ENCODE results near the gene PCA3.

The PCA3 gene

DNA sequence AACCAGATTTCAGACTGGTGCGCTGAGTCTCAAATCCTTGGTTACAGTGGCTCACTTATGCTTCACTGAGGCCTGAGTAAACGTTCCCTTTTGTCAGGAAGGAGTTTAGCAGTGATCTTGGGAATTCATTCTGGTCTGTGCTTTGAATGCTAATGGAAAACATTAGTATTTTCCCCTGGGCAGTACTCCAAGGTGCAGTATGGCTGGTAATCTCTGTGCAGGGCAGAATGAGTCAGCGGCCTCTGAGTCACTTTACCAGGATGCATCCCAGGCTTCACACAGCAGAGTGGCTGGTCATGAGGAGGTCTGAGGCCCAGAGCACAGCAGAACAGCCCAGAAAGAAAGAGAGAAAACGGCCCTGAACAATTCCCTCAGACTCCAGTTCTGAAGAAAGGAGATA is 54.0 kb downstream of the PCA3 start:
- no peaks in the 10 kb centered on the region for H3K36me3 Mint-ChIP-seq (ENCODE audit: low read depth)
- H3K27me3 Mint-ChIP-seq = peaks cover 4% of the 10 kb centered on the region
- no peak overlapping the region for H3K4me3 Mint-ChIP-seq
- intact Hi-C loops (cut with micrococcal nuclease) = no loop called here
- no peaks in the 10 kb centered on the region for H3K9me3 Mint-ChIP-seq
- H3K27ac Mint-ChIP-seq = no peak overlapping the region
- H3K4me1 Mint-ChIP-seq (ENCODE audit: low read depth) = no peaks in the 10 kb centered on the region

DNA sequence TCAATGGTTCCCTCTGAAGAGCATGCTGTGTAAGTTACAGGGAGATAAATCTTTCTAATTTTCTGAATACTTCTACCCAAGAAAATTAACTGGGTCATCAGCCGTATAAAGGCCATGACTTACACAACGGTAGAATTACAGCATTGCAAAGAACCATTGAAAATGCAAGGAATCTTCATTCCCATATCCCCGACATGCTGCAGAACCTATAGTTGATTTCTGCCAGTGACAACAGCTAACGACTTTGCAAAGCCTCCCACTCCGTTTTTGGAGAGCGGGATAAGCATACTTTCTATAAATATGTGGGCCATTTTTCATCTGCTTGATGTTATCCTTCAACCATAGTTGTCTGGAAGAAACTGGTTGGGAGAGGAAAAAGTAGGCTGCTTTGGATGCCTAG is 56.2 kb downstream of the PCA3 start:
- H3K4me1 Mint-ChIP-seq (ENCODE audit: low read depth) = no peaks in the 10 kb centered on the region
- H3K9me3 Mint-ChIP-seq = no peaks in the 10 kb centered on the region
- H3K4me3 Mint-ChIP-seq = no peak overlapping the region
- peaks cover 1% of the 10 kb centered on the region for H3K27me3 Mint-ChIP-seq
- H3K27ac Mint-ChIP-seq = no peak overlapping the region
- H3K36me3 Mint-ChIP-seq (ENCODE audit: low read depth) = no peaks in the 10 kb centered on the region
- intact Hi-C loops (cut with micrococcal nuclease) = no loop called here

DNA sequence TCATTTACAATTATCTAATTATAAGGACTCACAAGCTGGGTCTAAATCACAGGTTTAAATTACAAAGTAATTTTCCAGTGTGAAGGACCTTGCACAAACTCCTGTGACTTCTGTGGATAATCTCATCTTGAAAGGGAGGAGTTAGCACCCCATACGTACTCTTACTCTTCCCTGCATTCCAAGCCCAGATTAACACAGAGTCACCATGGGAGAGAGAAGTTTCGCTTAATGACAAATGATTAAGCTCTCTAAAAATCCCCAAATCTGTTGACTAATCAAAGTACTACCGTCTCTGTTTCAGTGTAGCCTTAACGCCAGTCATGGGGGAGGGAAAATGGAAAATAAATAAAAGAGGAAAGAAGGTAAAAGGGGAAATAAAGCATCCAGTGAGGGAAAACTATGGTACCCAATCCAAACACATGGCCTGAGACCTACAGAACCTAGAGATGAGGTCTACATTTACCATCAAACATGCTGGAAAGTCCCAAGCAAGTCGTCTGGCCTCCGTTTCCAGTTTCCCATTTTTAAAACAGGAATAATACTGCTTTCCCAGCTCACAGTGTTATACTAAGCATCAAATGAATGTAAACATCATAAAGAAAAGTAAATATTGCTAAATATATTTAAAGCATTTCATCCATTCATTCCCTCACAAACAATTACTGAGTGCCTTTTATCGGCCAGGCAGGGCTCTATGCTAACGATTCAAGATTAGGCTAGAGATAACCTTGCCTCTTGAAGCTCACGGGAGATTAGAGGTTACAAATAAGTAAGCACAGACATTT is 63.2 kb downstream of the PCA3 start:
- Mint-ChIP-seq H3K9me3 (no peaks in the 10 kb centered on the region), H3K4me1 (ENCODE audit: low read depth) (no peaks in the 10 kb centered on the region), H3K4me3 (no peak overlapping the region), H3K27me3 (peaks cover 2% of the 10 kb centered on the region), H3K27ac (no peak overlapping the region), H3K36me3 (ENCODE audit: low read depth) (no peaks in the 10 kb centered on the region)
- intact Hi-C loops (cut with micrococcal nuclease) = no loop called here

DNA sequence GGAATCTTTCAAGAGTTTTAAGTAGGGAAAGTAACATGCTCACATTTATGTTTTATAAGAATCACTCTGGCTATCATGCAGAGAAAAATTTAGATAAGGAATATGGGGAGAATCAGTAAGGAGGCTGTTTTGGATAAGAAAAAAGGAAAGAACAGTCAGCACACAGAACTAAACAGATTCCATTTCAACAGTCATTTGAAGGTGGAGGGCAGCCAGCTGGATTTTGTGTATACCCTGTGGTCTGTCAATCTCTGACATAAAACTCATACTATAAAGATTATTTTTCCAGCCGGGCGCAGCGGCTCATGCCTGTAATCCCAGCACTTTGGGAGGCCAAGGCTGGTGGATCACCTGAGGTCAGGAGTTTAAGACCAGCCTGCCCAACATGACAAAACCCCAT is 64.2 kb downstream of the PCA3 start:
- H3K9me3 Mint-ChIP-seq = no peaks in the 10 kb centered on the region

DNA sequence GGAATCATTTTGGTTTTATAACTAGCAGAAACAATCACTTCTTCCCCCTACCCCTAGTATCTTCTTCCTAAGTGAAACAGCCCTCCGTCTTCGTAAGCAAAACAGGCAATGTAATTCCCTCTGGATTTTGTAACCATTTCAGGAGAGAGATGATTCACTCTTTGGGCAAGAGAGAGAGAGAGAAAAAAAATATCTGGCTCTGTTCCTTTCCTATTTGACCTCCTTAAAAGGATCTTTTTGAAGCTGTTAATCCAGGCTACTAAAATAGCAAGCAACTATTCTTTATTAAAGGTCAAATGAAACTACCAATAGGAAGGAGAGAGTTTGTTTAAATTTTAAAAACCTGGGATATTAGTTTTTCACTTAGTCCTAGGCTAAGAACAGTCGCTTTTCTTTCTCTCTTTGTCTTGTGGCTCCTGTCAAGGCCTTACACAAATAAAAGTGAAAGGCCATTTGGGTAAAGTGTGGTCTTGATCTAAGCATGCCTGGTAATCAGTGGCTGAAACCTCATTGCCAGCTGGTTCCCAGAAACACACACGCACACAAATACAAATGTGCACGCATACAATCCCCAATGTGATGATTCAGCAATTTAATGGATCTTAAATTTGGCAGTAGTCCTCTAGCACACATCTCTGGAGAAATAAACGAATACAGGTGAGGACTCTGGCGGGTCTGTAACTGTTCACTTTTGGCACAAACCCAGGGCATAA is 71.5 kb downstream of the PCA3 start:
- H3K9me3 Mint-ChIP-seq = no peaks in the 10 kb centered on the region
- no peaks in the 10 kb centered on the region for H3K4me1 Mint-ChIP-seq (ENCODE audit: low read depth)
- intact Hi-C loops (cut with micrococcal nuclease) = no loop called here
- no peaks in the 10 kb centered on the region for H3K36me3 Mint-ChIP-seq (ENCODE audit: low read depth)
- H3K4me3 Mint-ChIP-seq = no peak overlapping the region
- H3K27me3 Mint-ChIP-seq = peaks cover 2% of the 10 kb centered on the region
- no peak overlapping the region for H3K27ac Mint-ChIP-seq

More for the DNA sequence above, 64.2 kb downstream of the PCA3 start:
- peaks cover 2% of the 10 kb centered on the region for H3K27me3 Mint-ChIP-seq
- no peak overlapping the region for H3K4me3 Mint-ChIP-seq
- H3K4me1 Mint-ChIP-seq (ENCODE audit: low read depth) = no peaks in the 10 kb centered on the region
- intact Hi-C loops (cut with micrococcal nuclease) = no loop called here
- H3K27ac Mint-ChIP-seq = no peak overlapping the region
- no peaks in the 10 kb centered on the region for H3K36me3 Mint-ChIP-seq (ENCODE audit: low read depth)
